Measurements from ENCODE around the gene PPP2R3B. TPM values are rescaled to one million over a fixed set of nuclear protein-coding genes. Genes with fewer than 3 reads are reported as not detected.

PPP2R3B gene
- total and polyA plus RNA-seq, 2 of the 13 experiments (the other 11 are each of a cell fraction or from before 2014, with no cell fraction given), result 17.0 to 21.4 TPM

- H2AFZ ChIP-seq (ENCODE audit: low read length), result no peak overlapping the region
- intact Hi-C loops (cut with micrococcal nuclease; ENCODE audit: unreplicated experiment), result no loop called here
- H3K36me3 ChIP-seq (replicated peaks in 1 of 2; ENCODE audit: control insufficient read depth in 1 of 2, insufficient read depth in 2 of 2, low read length in 2 of 2), result peaks cover 0 to 3% of the 10 kb centered on the region in 2 experiments; a peak in 2 of 5 replicates
- ChIA-PET POLR2A (no interaction called here), CTCF (ENCODE audit: low intra/inter-chr PET ratio, low total read pairs) (no interaction called here)
- 0 out of 2 replicates have a peak, but pooled peaks cover 5% of the 10 kb centered on the region for H3K4me1 ChIP-seq (ENCODE audit: insufficient read depth, low read length)
- H3K27me3 ChIP-seq (ENCODE audit: control insufficient read depth in 1 of 2, insufficient read depth in 2 of 2, low read length in 2 of 2), result no peaks in the 10 kb centered on the region
- no peaks in the 10 kb centered on the region for H3K79me2 ChIP-seq (ENCODE audit: insufficient read depth, low read length)
- H3K27ac ChIP-seq (ENCODE audit: extremely low read length, insufficient read depth, low read length), result no peak overlapping the region
- in situ Hi-C loops (cut with HindIII; ENCODE audit: extremely low pct_ligation_motif_present, low pct_unique_long_range_greater_than_20kb), result no loop called here
- ATAC-seq (no peak), FAIRE-seq (no peak), DNase-seq (ENCODE audit: low spot score) (no peak)
- H4K20me1 ChIP-seq (ENCODE audit: insufficient read depth, low read length), result no peaks in the 10 kb centered on the region
- no TSS peak for BruUV-seq (replicated peaks)
- WGBS (ENCODE audit: low lambda C conversion rate), result 95% methylated on average over 53 of the region's 61 CpGs
- no peaks in the 10 kb centered on the region for H3K9me3 ChIP-seq (ENCODE audit: low read length)
- H3K4me3 ChIP-seq (replicated peaks in 1 of 3; ENCODE audit: insufficient read depth in 1 of 3, low read depth in 2 of 3, low read length in 3 of 3), result no peak overlapping the region
- H3K9ac ChIP-seq (ENCODE audit: insufficient read depth, low read depth, low read length), result no peak overlapping the region
- H3K4me2 ChIP-seq (ENCODE audit: low read depth, low read length), result no peak overlapping the region
- no peak for TF ChIP-seq CTCF (CRISPR knock-in tag; IDR thresholded peaks at IDR 0.05)
- TF ChIP-seq ZNF329 (CRISPR knock-in tag; IDR thresholded peaks at IDR 0.05; ENCODE audit: low read depth), result no peak
- TF ChIP-seq, protein P1, sequence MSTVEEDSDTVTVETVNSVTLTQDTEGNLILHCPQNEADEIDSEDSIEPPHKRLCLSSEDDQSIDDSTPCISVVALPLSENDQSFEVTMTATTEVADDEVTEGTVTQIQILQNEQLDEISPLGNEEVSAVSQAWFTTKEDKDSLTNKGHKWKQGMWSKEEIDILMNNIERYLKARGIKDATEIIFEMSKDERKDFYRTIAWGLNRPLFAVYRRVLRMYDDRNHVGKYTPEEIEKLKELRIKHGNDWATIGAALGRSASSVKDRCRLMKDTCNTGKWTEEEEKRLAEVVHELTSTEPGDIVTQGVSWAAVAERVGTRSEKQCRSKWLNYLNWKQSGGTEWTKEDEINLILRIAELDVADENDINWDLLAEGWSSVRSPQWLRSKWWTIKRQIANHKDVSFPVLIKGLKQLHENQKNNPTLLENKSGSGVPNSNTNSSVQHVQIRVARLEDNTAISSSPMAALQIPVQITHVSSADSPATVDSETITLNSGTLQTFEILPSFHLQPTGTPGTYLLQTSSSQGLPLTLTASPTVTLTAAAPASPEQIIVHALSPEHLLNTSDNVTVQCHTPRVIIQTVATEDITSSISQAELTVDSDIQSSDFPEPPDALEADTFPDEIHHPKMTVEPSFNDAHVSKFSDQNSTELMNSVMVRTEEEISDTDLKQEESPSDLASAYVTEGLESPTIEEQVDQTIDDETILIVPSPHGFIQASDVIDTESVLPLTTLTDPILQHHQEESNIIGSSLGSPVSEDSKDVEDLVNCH (CRISPR knock-in tag; IDR thresholded peaks at IDR 0.05), result no peak
- no peak for TF ChIP-seq MBD4 (IDR thresholded peaks at IDR 0.05; ENCODE audit: borderline replicate concordance, low read length)
- TF ChIP-seq ELF1 (CRISPR knock-in tag; IDR thresholded peaks at IDR 0.05), result no peak
- TF ChIP-seq ZNF430 (CRISPR knock-in tag; IDR thresholded peaks at IDR 0.05), result no peak
- no peak for TF ChIP-seq GPBP1L1 (CRISPR knock-in tag; IDR thresholded peaks at IDR 0.05)
- TF ChIP-seq ZNF33A (CRISPR knock-in tag; IDR thresholded peaks at IDR 0.05; ENCODE audit: borderline replicate concordance), result no peak
- TF ChIP-seq, protein P2, sequence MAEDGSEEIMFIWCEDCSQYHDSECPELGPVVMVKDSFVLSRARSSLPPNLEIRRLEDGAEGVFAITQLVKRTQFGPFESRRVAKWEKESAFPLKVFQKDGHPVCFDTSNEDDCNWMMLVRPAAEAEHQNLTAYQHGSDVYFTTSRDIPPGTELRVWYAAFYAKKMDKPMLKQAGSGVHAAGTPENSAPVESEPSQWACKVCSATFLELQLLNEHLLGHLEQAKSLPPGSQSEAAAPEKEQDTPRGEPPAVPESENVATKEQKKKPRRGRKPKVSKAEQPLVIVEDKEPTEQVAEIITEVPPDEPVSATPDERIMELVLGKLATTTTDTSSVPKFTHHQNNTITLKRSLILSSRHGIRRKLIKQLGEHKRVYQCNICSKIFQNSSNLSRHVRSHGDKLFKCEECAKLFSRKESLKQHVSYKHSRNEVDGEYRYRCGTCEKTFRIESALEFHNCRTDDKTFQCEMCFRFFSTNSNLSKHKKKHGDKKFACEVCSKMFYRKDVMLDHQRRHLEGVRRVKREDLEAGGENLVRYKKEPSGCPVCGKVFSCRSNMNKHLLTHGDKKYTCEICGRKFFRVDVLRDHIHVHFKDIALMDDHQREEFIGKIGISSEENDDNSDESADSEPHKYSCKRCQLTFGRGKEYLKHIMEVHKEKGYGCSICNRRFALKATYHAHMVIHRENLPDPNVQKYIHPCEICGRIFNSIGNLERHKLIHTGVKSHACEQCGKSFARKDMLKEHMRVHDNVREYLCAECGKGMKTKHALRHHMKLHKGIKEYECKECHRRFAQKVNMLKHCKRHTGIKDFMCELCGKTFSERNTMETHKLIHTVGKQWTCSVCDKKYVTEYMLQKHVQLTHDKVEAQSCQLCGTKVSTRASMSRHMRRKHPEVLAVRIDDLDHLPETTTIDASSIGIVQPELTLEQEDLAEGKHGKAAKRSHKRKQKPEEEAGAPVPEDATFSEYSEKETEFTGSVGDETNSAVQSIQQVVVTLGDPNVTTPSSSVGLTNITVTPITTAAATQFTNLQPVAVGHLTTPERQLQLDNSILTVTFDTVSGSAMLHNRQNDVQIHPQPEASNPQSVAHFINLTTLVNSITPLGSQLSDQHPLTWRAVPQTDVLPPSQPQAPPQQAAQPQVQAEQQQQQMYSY (CRISPR knock-in tag; IDR thresholded peaks at IDR 0.05), result no peak
- no peak for TF ChIP-seq SMAD9 (CRISPR knock-in tag; IDR thresholded peaks at IDR 0.05)
- TF ChIP-seq FOXK1 (CRISPR knock-in tag; IDR thresholded peaks at IDR 0.05; ENCODE audit: borderline replicate concordance, low read depth), result no peak
- no peak for TF ChIP-seq CCDC6 (CRISPR knock-in tag; IDR thresholded peaks at IDR 0.05)
Measured at GRCh38 chrX:350534-351323, 36.0 kb downstream of the PPP2R3B start.

All from HepG2 (cell line).